Endothelial cell of umbilical vein (primary cell): ENCODE data around the gene STAT5B.

ENCODE experiments used
- CTCF ChIP-seq, 2 donors: IDR thresholded peaks; 1 replicate in 1 of 2; 2 replicates in 1 of 2; pipeline ENCODE4 v1.5.1; 2011; ENCODE audit warnings: low read length in 2 of 2, mild to moderate bottlenecking in 2 of 2, moderate library complexity in 2 of 2, control low read depth in 1 of 2, inconsistent platforms in 1 of 2, low read depth in 1 of 2; ENCODE audit not compliant: insufficient read depth in 1 of 2; ENCODE audit errors: extremely low read depth in 1 of 2
- EZH2 ChIP-seq: IDR thresholded peaks from 2 replicates; pipeline ENCODE4 v1.6.1; 2012; ENCODE audit warnings: borderline replicate concordance, low read depth, mild to moderate bottlenecking, moderate library complexity, low read length, inconsistent platforms; ENCODE audit not compliant: severe bottlenecking
- FOS ChIP-seq: IDR thresholded peaks from 2 replicates; pipeline ENCODE4 v1.6.1; 2011; ENCODE audit warnings: mild to moderate bottlenecking, low read length, moderate library complexity, borderline replicate concordance; ENCODE audit not compliant: insufficient read depth
- MAX ChIP-seq: IDR thresholded peaks from 2 replicates; pipeline ENCODE4 v1.6.1; 2011; ENCODE audit not compliant: insufficient read depth, insufficient read length
- POLR2A ChIP-seq: IDR thresholded peaks from 2 replicates; pipeline ENCODE4 v1.6.1; 2012; ENCODE audit warnings: low read depth, mild to moderate bottlenecking, control low read depth, low read length
- POLR2AphosphoS5 ChIP-seq: IDR thresholded peaks from 2 replicates; pipeline ENCODE4 v1.6.1; 2012; ENCODE audit warnings: low read depth, mild to moderate bottlenecking, control low read depth, low read length, moderate library complexity; ENCODE audit not compliant: insufficient read depth

GRCh38 chr17:42240201-42240600, 36.0 kb downstream of the STAT5B start:
- TF ChIP-seq CTCF (IDR thresholded peaks at IDR 0.05; ENCODE audit: extremely low read depth in 1 of 2, insufficient read depth in 1 of 2, low read depth in 1 of 2, low read length in 2 of 2) (no peak), POLR2AphosphoS5 (no peak), POLR2A (no peak), MAX (no peak), EZH2 (no peak), FOS (no peak)
